HUES64 (cell line): Measurements from ENCODE around the gene HIVEP2. TPM values are rescaled to one million over a fixed set of nuclear protein-coding genes. Genes with fewer than 3 reads are reported as not detected.
A peak's percentile ranks its signal among the peaks of the same experiment; 100 is the strongest.
"Not testable (repeated sequence)": the region's sequence is repeated elsewhere in the genome, so short reads cannot be mapped to it uniquely, and the experiment has no call there.

Experiments
- H3K27ac ChIP-seq: 2 replicates; pipeline ENCODE4 v1.7.0; 2013; ENCODE audit warnings: low read depth, low read length, inconsistent platforms
- H3K27me3 ChIP-seq: 2 replicates; pipeline ENCODE4 v1.6.1; 2013; ENCODE audit warnings: mild to moderate bottlenecking, low read length; ENCODE audit not compliant: insufficient read depth
- H3K36me3 ChIP-seq: 2 replicates; pipeline ENCODE4 v1.6.1; 2013; ENCODE audit warnings: mild to moderate bottlenecking, low read length; ENCODE audit not compliant: insufficient read depth
- H3K4me1 ChIP-seq: 2 replicates; pipeline ENCODE4 v1.6.1; 2013; ENCODE audit warnings: mild to moderate bottlenecking, low read length, moderate library complexity; ENCODE audit not compliant: insufficient read depth
- H3K4me3 ChIP-seq: 2 replicates; pipeline ENCODE4 v1.5.1; 2013; ENCODE audit warnings: mild to moderate bottlenecking, low read length, moderate library complexity
- H3K9ac ChIP-seq: 2 replicates; pipeline ENCODE4 v1.6.1; 2013; ENCODE audit warnings: mild to moderate bottlenecking, low read depth, low read length
- H3K9me3 ChIP-seq: 2 replicates; pipeline ENCODE4 v1.6.1; 2013; ENCODE audit warnings: low read depth, low read length; ENCODE audit not compliant: insufficient read depth
- WGBS: fragments of 150-250, 120-280 bp; methylation state at CpG from one replicate; pipeline ENCODE4 v1.1.7; 2013; ENCODE audit warnings: missing lambda C conversion rate; 5-methylcytosine and 5-hydroxymethylcytosine counted together
- polyA plus RNA-seq, 2 experiments: library from polyadenylated mRNA; stranded (reverse); fragments of 50-300 nt; gene quantifications; one replicate each; pipeline ENCODE4 v1.2.3, GENCODE V29; 2013

HIVEP2 gene
- polyA plus RNA-seq (2013, experiment 1 of 2) = 2.8 TPM
- polyA plus RNA-seq (2013, experiment 2 of 2) = 2.8 TPM

DNA sequence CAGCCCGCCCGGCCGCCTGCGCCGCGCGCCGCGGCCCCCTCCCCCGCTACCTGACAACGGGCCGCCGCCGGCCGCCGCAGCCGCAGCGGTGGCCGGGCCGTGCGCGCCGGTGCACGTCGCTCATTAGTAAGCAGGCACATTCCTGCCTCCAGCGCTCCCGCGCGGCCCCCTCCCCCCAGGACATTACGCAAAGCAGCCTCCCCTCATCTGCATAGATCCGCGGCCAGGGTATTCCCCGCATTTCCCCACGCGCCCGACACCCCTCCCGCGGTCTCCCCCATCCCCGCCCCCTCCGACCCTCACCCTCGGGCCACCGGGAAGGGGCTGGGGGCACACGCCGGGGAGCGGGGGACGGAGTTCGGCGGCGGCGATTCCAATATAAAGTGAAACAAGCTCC is at the start of gene HIVEP2:
Gene HIVEP2 (minus strand): TSS at position 128 of the 397 bp plus-strand sequence. CDS start 170,438 bp downstream, outside the sequence.
- WGBS = under 1% methylated on average over 50 of the region's 50 CpGs
- peak within 1 kb of the TSS; percentile 93 for H3K9ac ChIP-seq
- peaks cover 9% of the 10 kb centered on the region; the same call in 1 of the 2 replicates for H3K27me3 ChIP-seq
- H3K27ac ChIP-seq = peak within 1 kb of the TSS; percentile 96
- peak within 1 kb of the TSS; percentile 78 for H3K4me3 ChIP-seq
- H3K36me3 ChIP-seq = no peaks in the 10 kb centered on the region
- H3K4me1 ChIP-seq = peaks cover 23% of the 10 kb centered on the region
- no peaks in the 10 kb centered on the region for H3K9me3 ChIP-seq

DNA sequence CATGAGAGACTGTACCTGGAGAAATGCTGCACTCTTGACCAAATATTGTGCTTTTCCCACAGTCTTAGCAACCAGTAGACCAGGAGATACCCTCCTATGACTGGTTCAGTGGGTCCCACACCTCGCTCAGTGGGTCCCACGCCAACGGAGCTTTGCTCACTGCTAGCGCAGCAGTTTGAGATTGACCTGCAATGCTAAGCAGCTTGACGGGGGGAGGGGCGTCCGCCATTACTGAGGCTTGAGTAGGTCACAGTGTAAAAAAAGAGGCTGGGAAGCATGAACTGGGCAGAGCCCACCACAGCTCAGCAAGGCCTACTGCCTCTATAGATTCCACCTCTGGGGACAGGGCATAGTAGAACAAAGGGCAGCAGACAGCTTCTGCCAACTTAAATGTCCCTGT is 49.0 kb upstream of the HIVEP2 start:
- H3K27ac ChIP-seq = no peak overlapping the region
- no peaks in the 10 kb centered on the region for H3K27me3 ChIP-seq
- H3K4me1 ChIP-seq = no peaks in the 10 kb centered on the region
- H3K4me3 ChIP-seq = no peak overlapping the region
- no peaks in the 10 kb centered on the region for H3K9me3 ChIP-seq
- 96% methylated on average over 7 of the region's 7 CpGs for WGBS
- H3K36me3 ChIP-seq = no peaks in the 10 kb centered on the region
- H3K9ac ChIP-seq = no peak overlapping the region

DNA sequence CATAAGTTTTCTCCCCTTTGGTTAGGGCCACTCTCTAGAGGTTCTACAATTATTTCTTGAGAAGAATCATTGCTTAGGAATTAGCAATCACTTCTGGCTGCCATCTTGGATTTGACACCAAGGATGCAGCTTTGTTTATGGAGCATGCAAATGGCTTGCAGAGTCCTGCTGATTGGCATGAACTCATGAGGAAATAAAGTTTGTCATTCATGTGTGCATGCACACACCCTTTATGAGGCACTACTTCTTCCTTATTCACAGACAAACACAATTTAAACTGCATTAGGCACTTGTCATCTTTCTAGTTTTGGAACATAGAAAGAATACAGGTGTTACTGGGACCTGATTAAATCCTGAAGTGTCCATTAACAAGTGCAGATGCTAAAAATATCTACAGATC is 42.5 kb upstream of the HIVEP2 start:
- Histone ChIP-seq H3K4me1 (no peaks in the 10 kb centered on the region; the same call in 1 of the 2 replicates), H3K9me3 (peaks cover 6% of the 10 kb centered on the region; the same call in 1 of the 2 replicates), H3K36me3 (no peaks in the 10 kb centered on the region), H3K27ac (no peak overlapping the region), H3K27me3 (no peaks in the 10 kb centered on the region), H3K4me3 (no peak overlapping the region), H3K9ac (no peak overlapping the region)

DNA sequence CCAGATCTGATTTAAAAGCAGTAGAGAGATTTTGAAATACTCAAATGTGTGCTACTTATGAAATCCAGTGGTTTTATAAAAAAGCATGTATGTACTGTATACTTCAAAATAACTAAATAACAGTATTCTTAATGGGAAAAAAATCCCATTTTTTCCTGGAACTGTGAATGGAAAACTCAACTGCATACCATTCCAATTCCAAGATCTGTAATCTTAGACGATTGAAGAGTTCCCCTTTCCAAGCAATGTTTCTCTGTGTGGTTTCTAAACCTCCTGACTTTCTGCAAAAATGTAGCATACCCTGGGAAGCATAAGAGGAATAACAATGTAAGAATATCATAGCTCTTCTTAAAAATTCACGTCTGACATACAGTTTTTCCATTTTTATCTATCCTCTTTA is 40.3 kb upstream of the HIVEP2 start:
- Histone ChIP-seq H3K27me3 (no peaks in the 10 kb centered on the region), H3K4me3 (no peak overlapping the region), H3K9me3 (peaks cover 6% of the 10 kb centered on the region; the same call in 1 of the 2 replicates), H3K4me1 (no peaks in the 10 kb centered on the region; the same call in 1 of the 2 replicates), H3K36me3 (no peaks in the 10 kb centered on the region), H3K9ac (no peak overlapping the region), H3K27ac (no peak overlapping the region)
- WGBS = 88% methylated on average over 2 of the region's 2 CpGs

- H3K36me3 ChIP-seq = no peaks in the 10 kb centered on the region
- H3K27me3 ChIP-seq = no peaks in the 10 kb centered on the region
Measured at GRCh38 chr6:142984386-142984785, 39.4 kb upstream of the HIVEP2 start.

GRCh38 chr6:142975365-142975764 is 30.4 kb upstream of the HIVEP2 start:
- H3K27ac ChIP-seq = no peak overlapping the region
- no peaks in the 10 kb centered on the region for H3K36me3 ChIP-seq
- no peaks in the 10 kb centered on the region for H3K4me1 ChIP-seq
- 87% methylated on average over 3 of the region's 3 CpGs for WGBS
- H3K9ac ChIP-seq = no peak overlapping the region
- H3K9me3 ChIP-seq = no peaks in the 10 kb centered on the region
- no peak overlapping the region for H3K4me3 ChIP-seq
- no peaks in the 10 kb centered on the region for H3K27me3 ChIP-seq

More at GRCh38 chr6:142984386-142984785, 39.4 kb upstream of the HIVEP2 start:
- 91% methylated on average over 3 of the region's 3 CpGs for WGBS
- Histone ChIP-seq H3K27ac (no peak overlapping the region), H3K4me3 (no peak overlapping the region), H3K9ac (no peak overlapping the region), H3K9me3 (peaks cover 6% of the 10 kb centered on the region; the same call in 1 of the 2 replicates), H3K4me1 (no peaks in the 10 kb centered on the region; the same call in 1 of the 2 replicates)

DNA sequence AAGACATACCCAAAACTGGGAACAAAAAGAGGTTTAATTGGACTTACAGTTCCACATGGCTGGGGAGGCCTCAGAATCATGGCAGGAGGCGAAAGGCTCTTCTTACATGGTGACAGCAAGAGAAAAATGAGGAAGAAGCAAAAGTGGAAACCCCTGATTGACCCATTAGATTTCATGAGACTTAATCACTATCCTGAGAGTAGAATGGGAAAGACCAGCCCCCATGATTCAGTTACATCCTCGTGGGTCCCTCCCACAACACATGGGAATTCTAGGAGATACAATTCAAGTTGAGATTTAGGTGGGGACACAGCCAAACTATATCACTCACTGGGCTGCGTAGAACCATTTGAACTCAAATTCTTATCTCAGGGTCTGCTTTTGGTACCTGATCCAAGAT is 26.0 kb upstream of the HIVEP2 start:
- not testable (repeated sequence) for H3K9me3 ChIP-seq, H3K27ac ChIP-seq, H3K36me3 ChIP-seq, H3K27me3 ChIP-seq, H3K4me3 ChIP-seq, H3K4me1 ChIP-seq, H3K9ac ChIP-seq
- 94% methylated on average over 3 of the region's 3 CpGs for WGBS

- Histone ChIP-seq H3K4me3 (no peak overlapping the region), H3K4me1 (no peaks in the 10 kb centered on the region), H3K27ac (no peak overlapping the region), H3K36me3 (no peaks in the 10 kb centered on the region), H3K27me3 (no peaks in the 10 kb centered on the region), H3K9me3 (no peaks in the 10 kb centered on the region), H3K9ac (no peak overlapping the region)
Measured at GRCh38 chr6:142968601-142969000, 23.6 kb upstream of the HIVEP2 start.

DNA sequence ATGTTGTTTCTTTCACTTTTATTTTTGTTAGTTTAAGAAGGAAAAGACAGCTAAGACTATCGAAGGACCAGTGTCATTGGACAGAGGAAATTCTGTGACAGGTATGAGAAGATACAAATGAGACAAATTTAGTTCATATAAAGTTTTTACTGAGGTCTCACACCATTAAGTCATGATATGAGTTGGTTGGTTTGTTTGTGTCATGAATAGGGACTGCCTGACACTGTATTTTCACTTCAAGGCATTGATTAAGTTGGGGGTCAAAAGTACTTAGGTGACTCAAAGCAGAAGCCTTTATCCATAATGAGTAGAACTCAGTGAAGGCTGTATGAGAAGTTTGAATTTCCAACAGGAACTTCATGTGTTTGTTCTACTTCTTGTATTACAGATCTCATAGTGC is 21.3 kb upstream of the HIVEP2 start:
- Histone ChIP-seq H3K36me3 (no peaks in the 10 kb centered on the region), H3K27me3 (no peaks in the 10 kb centered on the region), H3K9me3 (no peaks in the 10 kb centered on the region), H3K4me3 (no peak overlapping the region), H3K4me1 (no peaks in the 10 kb centered on the region), H3K27ac (no peak overlapping the region), H3K9ac (no peak overlapping the region)
- 88% methylated on average over 1 of the region's 1 CpG for WGBS

DNA sequence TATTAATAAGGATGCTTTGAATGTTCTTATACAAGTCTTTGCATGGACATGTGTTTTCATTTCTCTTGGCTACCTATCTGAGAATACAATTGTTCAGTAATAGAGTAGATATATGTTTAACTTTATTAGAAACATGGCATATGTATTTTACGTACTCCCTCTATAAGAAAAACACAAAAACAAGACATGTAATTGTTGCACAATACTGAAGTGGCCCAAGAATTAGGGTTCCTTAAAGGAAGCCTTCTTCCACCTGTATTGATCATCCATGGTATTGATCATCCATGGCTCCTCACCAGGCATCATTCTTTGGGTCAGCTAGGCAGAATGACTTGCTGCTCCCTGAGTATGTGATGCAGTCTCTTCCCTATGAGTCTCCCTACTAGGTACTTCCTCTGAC is 20.2 kb upstream of the HIVEP2 start:
- WGBS = no CpG with 5 or more reads among the region's 1 CpG
- Histone ChIP-seq H3K9ac (no peak overlapping the region), H3K27me3 (no peaks in the 10 kb centered on the region), H3K27ac (no peak overlapping the region), H3K4me3 (no peak overlapping the region), H3K4me1 (no peaks in the 10 kb centered on the region), H3K9me3 (no peaks in the 10 kb centered on the region), H3K36me3 (no peaks in the 10 kb centered on the region)

GRCh38 chr6:142960098-142960497 is 15.1 kb upstream of the HIVEP2 start:
- no peaks in the 10 kb centered on the region for H3K36me3 ChIP-seq
- H3K27ac ChIP-seq = no peak overlapping the region
- no peaks in the 10 kb centered on the region for H3K4me1 ChIP-seq
- no peaks in the 10 kb centered on the region for H3K9me3 ChIP-seq
- no peaks in the 10 kb centered on the region for H3K27me3 ChIP-seq
- no peak overlapping the region for H3K4me3 ChIP-seq
- no peak overlapping the region for H3K9ac ChIP-seq

- 92% methylated on average over 4 of the region's 4 CpGs for WGBS
- Histone ChIP-seq H3K36me3 (no peaks in the 10 kb centered on the region), H3K4me1 (no peaks in the 10 kb centered on the region), H3K9ac (no peak overlapping the region), H3K27me3 (no peaks in the 10 kb centered on the region), H3K9me3 (no peaks in the 10 kb centered on the region), H3K4me3 (no peak overlapping the region), H3K27ac (no peak overlapping the region)
Measured at GRCh38 chr6:142958343-142958742, 13.4 kb upstream of the HIVEP2 start.
